Hematopoietic multipotent progenitor cell treated with erythropoietin and hydrocortisone succinate and interleukin-3 and kit ligand, for 15 days (in vitro differentiated cells): ENCODE measurements around the gene SLC38A4.
"Not testable (repeated sequence)": the region's sequence is repeated elsewhere in the genome, so short reads cannot be mapped to it uniquely, and the experiment has no call there.

Experiments used
- DNase-seq: peaks from one replicate; pipeline ENCODE4 v3.0.0-alpha.2; 2015; ENCODE audit warnings: low spot score

SLC38A4 gene

DNA sequence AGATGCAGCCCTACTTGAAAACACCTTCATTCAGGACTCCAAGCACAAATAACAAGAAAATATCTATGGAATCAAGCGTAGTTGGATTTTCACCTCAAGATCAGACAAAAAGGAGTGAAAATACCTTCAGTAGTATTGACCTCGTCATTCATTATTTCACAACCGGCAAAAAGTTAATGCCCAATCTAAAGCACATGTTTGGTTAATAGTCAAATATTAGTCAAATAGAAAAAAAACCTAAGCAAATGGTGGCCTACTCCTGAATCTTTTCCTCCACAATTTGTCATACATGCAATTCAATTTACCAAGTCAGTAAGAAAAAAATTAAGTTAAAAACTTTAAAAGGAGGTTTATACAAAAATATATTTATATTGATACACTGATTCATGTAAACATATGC, 50.0 kb downstream of the SLC38A4 start:
- no peak for DNase-seq

DNA sequence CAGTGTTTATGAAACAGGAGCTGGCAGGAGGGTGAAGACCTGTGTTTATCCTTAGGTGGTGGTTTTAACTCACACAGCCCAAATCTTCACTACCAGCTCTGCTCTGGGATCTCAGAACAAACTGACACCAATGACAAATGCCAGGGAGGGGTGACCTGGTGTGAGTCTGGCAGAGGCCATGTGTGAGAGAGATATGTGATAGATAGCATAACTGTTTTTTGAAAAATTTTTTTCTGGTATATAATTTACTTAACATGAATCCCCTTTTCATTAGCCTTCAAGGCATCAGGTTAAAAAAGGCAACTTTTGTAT, 51.5 kb downstream of the SLC38A4 start:
- no peak for DNase-seq

GRCh38 chr12:46773586-46774321, 52.0 kb downstream of the SLC38A4 start:
- no peak for DNase-seq

- DNase-seq: no peak
These were observed 54.4 kb downstream of the SLC38A4 start for GRCh38 chr12:46771268-46771827.

DNA sequence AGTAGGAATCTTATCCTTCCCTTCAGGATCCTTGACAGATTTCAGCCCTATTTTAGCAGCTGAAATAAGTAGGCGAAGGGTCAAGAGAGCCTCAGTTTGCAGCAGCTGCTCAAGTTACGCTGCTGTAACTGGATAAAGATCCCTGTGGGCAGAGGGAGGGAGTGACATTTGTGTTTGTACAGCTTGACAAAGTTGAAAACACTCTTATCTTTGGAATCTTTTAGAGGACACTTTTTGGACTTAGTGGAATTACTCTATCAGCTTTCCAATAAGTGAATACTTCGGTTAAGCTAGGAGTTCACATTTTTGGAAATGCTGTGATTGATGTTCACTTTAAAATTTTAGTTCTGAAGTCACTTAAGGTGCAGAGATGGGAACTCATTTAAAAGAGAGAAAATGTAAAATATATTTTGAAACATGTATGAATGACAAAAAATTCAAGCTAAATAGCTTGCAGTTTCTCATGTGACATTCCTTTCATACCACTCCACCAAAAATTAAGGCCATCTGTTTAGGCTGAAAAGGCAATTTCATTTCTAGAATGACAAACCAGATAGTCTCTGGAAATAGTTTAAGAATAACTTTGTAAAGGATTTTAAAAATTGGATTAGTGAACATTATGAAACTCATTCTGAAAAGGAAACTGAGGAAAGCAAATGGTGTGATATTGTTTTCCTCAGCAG, 55.2 kb downstream of the SLC38A4 start:
- no peak for DNase-seq

DNA sequence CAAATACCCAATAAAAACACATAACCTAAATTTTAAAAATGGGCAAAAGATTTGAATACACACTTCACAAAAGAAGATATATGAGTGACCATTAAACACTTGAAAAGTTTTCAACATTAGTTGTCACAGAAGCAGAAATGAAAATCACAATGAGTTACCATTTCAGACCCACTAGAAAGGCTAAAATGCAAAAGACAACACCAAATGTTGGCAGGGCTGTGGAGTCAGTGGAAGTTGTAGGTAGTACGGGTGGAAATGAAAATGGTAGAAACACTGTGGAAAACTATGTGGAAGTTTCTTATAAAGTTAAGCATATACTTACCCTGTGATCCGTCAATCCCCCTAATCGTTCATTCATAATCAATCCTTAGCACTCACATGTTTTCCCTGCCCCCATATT, 61.8 kb downstream of the SLC38A4 start:
- no peak for DNase-seq

DNA sequence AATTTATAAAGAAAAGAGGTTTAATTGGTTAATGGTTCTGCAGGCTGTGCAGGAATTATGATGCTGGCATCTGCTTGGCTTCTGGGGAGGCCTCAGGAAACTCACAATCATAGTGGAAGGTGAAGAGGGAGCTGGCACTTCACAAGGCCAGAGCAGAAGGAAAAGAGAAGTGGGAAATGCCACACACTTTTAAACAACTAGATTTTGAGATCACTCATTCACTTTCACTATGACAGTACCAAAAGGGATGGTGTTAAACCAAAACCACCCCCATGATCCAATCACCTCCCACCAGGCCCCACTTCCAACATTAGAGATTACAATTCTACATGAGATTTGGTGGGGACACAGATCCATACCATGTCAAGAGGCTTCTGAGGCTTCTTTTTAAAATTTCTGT, 62.6 kb downstream of the SLC38A4 start:
- no peak for DNase-seq

DNA sequence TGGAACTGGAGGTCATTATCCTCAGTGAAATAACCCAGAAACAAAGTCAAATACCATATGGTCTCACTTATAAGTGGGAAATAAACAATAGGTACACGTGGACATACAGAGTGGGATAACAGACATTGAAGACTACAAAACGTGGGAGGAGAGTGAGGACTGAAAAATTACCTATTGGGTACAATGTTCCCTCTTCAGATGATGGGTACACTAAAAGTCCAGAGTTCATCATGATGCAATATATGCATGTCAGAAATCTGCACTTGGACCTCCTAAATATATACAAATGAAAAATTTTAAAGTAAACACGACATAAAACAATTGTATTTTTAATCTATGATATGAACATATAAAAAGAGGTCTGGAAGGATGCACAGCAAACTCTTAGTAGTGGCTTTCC, 71.2 kb downstream of the SLC38A4 start:
- no peak for DNase-seq

DNA sequence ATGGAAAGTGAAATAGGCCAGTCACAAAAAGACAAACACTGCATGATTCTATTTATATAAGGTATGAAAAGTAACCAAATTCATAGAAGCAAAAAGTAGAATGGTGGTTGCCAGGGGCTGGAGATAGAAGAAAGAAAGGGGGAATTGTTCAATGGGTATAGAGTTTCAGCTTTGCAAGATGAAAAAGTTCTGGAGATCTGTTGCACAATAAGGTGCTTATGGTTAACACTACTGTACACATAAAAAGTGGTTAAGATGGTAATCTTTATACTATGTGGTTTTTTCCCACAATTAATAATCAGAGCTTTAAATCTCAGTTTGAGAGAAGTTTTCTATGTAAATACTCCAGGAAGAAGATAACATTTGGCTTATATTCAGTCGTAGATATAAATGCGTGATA, 73.4 kb downstream of the SLC38A4 start:
- DNase-seq: no peak

GRCh38 chr12:46751173-46751572, 74.6 kb downstream of the SLC38A4 start:
- no peak for DNase-seq

DNA sequence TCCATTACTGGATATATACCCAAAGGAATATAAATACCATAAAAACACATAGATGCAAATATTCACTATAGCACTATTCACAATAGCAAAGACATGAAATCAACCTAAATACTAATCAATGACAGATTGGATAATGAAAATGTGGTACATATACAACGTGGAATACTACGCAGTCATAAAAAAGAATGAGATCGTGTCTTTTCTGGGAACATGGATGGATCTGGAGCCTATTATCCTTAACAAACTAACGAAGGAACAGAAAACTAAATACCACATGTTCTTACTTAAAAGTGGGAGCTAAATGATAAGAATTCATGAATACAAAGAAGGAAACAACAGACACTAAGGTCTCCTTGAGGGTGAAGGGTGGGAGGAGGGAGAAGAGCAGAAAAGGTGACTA, 76.5 kb downstream of the SLC38A4 start:
- no peak for DNase-seq

- no peak for DNase-seq
These were observed 81.5 kb downstream of the SLC38A4 start for GRCh38 chr12:46744283-46744682.

DNA sequence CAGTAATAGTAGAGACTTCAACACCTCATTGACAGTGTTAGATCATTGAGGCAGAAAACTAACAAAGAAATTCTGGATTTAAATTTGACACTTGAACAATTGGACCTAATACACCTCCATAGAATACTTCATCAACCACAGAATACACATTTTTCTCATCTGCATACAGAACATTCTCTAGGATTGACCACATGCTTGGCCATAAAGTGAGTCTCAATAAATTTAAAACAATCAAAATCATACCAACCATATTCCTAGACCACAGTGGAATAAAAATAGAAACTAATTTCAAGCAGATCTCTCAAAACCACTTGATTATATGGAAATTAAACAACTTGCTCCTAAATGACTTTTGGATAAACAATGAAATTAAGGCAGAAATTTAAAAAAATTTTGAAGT, 82.3 kb downstream of the SLC38A4 start:
- no peak for DNase-seq

DNA sequence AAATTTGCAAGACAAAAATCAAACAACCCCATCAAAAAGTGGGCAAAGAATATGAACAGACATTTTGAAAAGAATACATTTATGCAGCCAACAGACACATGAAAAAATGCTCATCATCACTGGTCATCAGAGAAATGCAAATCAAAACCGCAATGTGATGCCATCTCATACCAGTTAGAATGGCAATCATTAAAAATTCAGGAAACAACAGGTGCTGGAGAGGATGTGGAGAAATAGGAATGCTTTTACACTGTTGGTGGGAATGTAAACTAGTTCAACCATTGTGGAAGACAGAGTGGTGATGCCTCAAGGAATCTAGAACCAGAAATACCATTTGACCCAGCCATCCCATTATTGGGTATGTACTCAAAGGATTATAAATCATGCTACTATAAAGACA, 83.5 kb downstream of the SLC38A4 start:
- DNase-seq: not testable (repeated sequence)

- no peak for DNase-seq
These were observed 100.5 kb downstream of the SLC38A4 start for GRCh38 chr12:46725332-46725731.

- no peak for DNase-seq
These were observed 102.0 kb downstream of the SLC38A4 start for GRCh38 chr12:46723629-46724419.

DNA sequence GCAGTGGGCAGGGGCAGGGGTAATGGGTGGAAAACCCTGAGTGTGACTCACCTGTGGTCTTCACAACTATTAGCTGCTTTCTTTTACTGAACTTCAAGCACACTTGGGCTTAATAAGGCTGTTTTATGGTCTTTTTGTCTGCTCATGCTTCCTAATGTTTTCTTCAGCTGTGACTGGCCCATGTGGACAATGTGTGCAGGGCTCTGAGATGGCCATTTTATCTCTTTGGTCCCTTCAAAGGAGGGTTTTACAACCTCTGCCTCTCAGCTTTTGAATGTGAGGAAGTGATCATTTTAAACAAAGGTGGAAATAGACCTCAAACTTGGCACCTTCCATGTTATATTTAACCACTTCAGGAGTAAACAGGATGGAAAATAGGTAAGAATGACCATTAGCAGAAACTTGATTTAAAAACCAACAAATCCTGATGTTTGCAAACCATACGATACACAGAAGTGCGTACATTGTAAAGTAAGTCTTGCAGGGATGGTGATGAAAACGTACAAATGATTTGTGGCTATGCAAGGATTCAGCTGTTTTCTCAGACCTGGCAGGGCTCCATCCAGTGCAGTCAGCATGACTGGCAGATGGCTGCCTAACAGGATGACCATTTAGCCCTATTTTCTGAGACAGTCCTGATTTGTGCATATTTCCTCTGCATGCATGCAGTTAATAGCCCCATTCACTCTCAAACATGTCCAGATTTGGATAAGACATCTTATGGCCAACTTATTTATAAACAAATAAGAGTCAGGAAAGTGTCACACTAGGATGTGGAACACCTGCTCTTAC, 103.2 kb downstream of the SLC38A4 start:
- no peak for DNase-seq

DNA sequence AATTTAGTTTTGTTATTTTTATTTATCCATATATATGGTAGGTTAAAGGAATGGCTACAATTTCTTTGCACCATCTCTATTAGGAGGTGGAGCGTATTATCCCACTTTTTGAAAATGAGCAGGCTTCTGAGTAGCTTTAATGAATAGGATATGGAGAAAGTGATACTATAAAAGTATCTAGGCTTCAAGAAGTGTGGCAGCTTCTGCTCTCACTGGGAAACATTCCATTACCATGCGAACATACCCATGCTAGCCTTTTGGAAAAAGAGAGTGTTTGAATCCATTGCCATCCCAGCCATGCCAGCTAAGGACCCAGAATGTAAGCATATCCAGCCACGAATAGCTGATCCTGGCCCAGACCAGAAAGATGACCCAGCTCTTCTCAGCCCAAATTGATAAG, 107.3 kb downstream of the SLC38A4 start:
- DNase-seq: no peak

DNA sequence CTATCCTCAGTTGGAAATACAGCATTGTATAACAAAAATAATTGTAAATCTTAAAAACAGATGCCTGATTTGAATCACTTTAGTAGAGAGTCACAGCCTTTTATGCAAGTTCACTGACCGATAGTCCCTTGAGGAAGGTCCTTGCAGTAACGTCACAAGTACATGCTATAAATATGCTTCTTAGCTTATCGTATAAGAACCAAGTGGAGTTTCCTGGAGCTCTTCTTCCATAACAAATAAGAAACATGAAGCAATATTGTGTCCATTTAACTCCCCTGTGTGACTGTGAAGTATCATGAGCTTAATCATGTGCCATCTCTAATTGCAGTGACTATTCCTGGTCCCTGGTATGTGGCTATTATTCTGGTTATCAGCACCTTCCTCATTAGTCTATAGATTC, 107.9 kb downstream of the SLC38A4 start:
- DNase-seq: no peak

DNA sequence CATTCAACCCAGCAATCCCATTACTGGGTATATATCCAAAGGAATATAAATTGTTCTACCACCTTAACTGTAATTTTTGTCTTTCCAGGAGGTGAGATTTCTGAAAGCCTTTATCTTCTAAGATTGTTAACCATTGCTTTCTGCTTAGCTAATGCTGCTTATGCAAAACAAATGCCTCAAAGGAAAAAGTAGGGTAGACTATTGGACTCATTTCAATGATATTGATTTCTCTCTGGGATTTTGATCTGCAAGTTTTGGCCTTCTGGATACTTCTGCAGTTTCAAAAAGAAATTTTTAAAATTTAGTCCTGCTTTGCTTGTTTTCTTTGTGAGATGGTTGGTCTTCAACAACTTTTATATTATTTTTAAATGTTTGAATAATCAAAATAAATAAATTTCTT, 108.6 kb downstream of the SLC38A4 start:
- no peak for DNase-seq
